GM12878 (cell line): ENCODE results near the gene CNGA1.

Experiments
- ASH2L ChIP-seq: fragments of 300-600, 200-600 bp; sonication (generic); IDR thresholded peaks from 2 replicates; pipeline ENCODE4 v1.6.1; 2017; ENCODE audit warnings: low read depth, mild to moderate bottlenecking, borderline replicate concordance
- ATF3 ChIP-seq: IDR thresholded peaks from 2 replicates; pipeline ENCODE4 v1.6.1; 2011; ENCODE audit warnings: low read depth, mild to moderate bottlenecking, low read length, moderate library complexity, borderline replicate concordance; ENCODE audit errors: extremely low read depth
- CREB1 ChIP-seq: IDR thresholded peaks from 2 replicates; pipeline ENCODE4 v1.6.1; 2012; ENCODE audit warnings: low read depth, mild to moderate bottlenecking, inconsistent platforms
- CTCF ChIP-seq, 3 experiments: IDR thresholded peaks in 2 of 3; conservative IDR thresholded peaks in 1 of 3; 2 replicates each; pipeline ENCODE4 v1.5.1; 2011; ENCODE audit warnings: low read depth in 3 of 3, low read length in 3 of 3, mild to moderate bottlenecking in 3 of 3, control low read depth in 2 of 3, moderate library complexity in 2 of 3, inconsistent platforms in 1 of 3, mixed read lengths in 1 of 3; ENCODE audit not compliant: control insufficient read depth in 2 of 3, insufficient read depth in 1 of 3; ENCODE audit errors: extremely low read depth in 1 of 3
- E2F4 ChIP-seq: IDR thresholded peaks from 2 replicates; pipeline ENCODE4 v1.6.1; 2012; ENCODE audit warnings: low read depth, low read length, improper control_type of control experiment
- EED ChIP-seq: sonication (generic); IDR thresholded peaks from 2 replicates; pipeline ENCODE4 v1.6.1; 2016; ENCODE audit warnings: antibody characterized with exemption, low read depth
- EGR1 ChIP-seq, 2 experiments: IDR thresholded peaks; 1 replicate in 1 of 2; 2 replicates in 1 of 2; pipeline ENCODE4 v1.6.1; 2011 to 2012; ENCODE audit warnings: low read depth in 2 of 2, low read length in 2 of 2, borderline replicate concordance in 1 of 2, mild to moderate bottlenecking in 1 of 2, moderate library complexity in 1 of 2
- EP300 ChIP-seq, 2 experiments: fragments of 150-350 bp in 1 of 2; IDR thresholded peaks; 2 replicates each; pipeline ENCODE4 v1.6.1; 2011 to 2012; ENCODE audit warnings: low read depth in 2 of 2, low read length in 2 of 2, borderline replicate concordance in 1 of 2, improper control_type of control experiment in 1 of 2, inconsistent platforms in 1 of 2; ENCODE audit not compliant: control insufficient read depth in 1 of 2
- FOXM1 ChIP-seq: IDR thresholded peaks from 2 replicates; pipeline ENCODE4 v1.6.1; 2012; ENCODE audit warnings: low read depth, mild to moderate bottlenecking, inconsistent platforms, low read length, moderate library complexity
- GABPA ChIP-seq: IDR thresholded peaks from 2 replicates; pipeline ENCODE4 v1.6.1; 2014; ENCODE audit warnings: antibody characterized with exemption, low read depth, mild to moderate bottlenecking, inconsistent platforms
- SPI1 ChIP-seq: IDR thresholded peaks from 2 replicates; pipeline ENCODE4 v1.6.1; 2011; ENCODE audit warnings: low read depth, mild to moderate bottlenecking, low read length, moderate library complexity, borderline replicate concordance; ENCODE audit not compliant: insufficient read depth
- ZNF24 ChIP-seq: fragments of 450-650 bp; IDR thresholded peaks from 2 replicates; pipeline ENCODE4 v1.6.1; 2017; ENCODE audit warnings: antibody characterized with exemption, mild to moderate bottlenecking

GRCh38 chr4:48041535-48042137 lies 25.2 kb upstream of the CNGA1 start:
- TF ChIP-seq FOXM1 = no peak
- no peak for TF ChIP-seq CTCF (IDR thresholded peaks at IDR 0.05 in 2 of 3, conservative IDR thresholded peaks at IDR 0.05 in 1 of 3; ENCODE audit: control insufficient read depth in 2 of 3, extremely low read depth in 1 of 3, insufficient read depth in 1 of 3, low read depth in 3 of 3, low read length in 3 of 3)
- no peak for TF ChIP-seq GABPA
- TF ChIP-seq SPI1 = no peak
- TF ChIP-seq ZNF24 = no peak
- no peak for TF ChIP-seq EGR1 (IDR thresholded peaks at IDR 0.05; ENCODE audit: borderline replicate concordance in 1 of 2, low read depth in 2 of 2, low read length in 2 of 2)
- TF ChIP-seq ASH2L = no peak
- TF ChIP-seq EED = peak; percentile 55; the same call in 1 of the 2 replicates
- no peak for TF ChIP-seq EP300 (IDR thresholded peaks at IDR 0.05; ENCODE audit: borderline replicate concordance in 1 of 2, control insufficient read depth in 1 of 2, low read depth in 2 of 2, low read length in 2 of 2)
- no peak for TF ChIP-seq ATF3
- no peak for TF ChIP-seq CREB1
- no peak for TF ChIP-seq E2F4
